Thoracic aorta (tissue), 2 donors: Measurements from ENCODE around the gene SWSAP1. TPM values are rescaled to one million over a fixed set of nuclear protein-coding genes. Genes with fewer than 3 reads are reported as not detected.
"Not testable (repeated sequence)": the region's sequence is repeated elsewhere in the genome, so short reads cannot be mapped to it uniquely, and the experiment has no call there.

ENCODE experiments used
- ATAC-seq: fragments of 150-250 bp; one replicate; pipeline ENCODE4 v1.8.0; 2017; ENCODE audit warnings: low read depth; ENCODE audit not compliant: insufficient number of reproducible peaks, low FRiP score
- DNase-seq: peaks from one replicate; pipeline ENCODE4 v3.0.0-alpha.2; 2020; ENCODE audit warnings: low spot score
- H3K27ac ChIP-seq, 2 donors: fragments of 200-600 bp; sonication (generic); 1 replicate in 1 of 2; 2 replicates in 1 of 2; pipeline ENCODE4 v1.5.1; 2016; ENCODE audit warnings: mild to moderate bottlenecking in 2 of 2, moderate library complexity in 2 of 2
- H3K27me3 ChIP-seq: fragments of 200-600 bp; sonication (generic); replicated peaks from 2 replicates; pipeline ENCODE4 v1.6.0; 2016; ENCODE audit warnings: mild to moderate bottlenecking; ENCODE audit not compliant: insufficient read depth
- H3K36me3 ChIP-seq: fragments of 200-600 bp; sonication (generic); one replicate; pipeline ENCODE4 v1.5.1; 2016
- H3K4me1 ChIP-seq, 2 donors: fragments of 200-600 bp; sonication (generic); 1 replicate in 1 of 2; 2 replicates in 1 of 2; pipeline versions ENCODE4 v1.5.1 to v1.6.0; 2016; ENCODE audit warnings: low read depth in 2 of 2, mild to moderate bottlenecking in 1 of 2; ENCODE audit not compliant: control insufficient read depth in 1 of 2
- H3K4me3 ChIP-seq: fragments of 200-600 bp; sonication (generic); 2 replicates; pipeline ENCODE4 v1.5.1; 2016; ENCODE audit warnings: mild to moderate bottlenecking
- H3K9me3 ChIP-seq: fragments of 200-600 bp; sonication (generic); 2 replicates; pipeline ENCODE4 v1.5.1; 2016
- total RNA-seq, 2 donors: library from RNA; depleted of rRNA; stranded (reverse); fragments of >200 nt; gene quantifications; one replicate each; pipeline versions ENCODE4 v1.1.0 to v1.2.3, GENCODE V29; 2016
- TF ChIP-seq, protein P1 (sequence below): fragments of 200-600 bp; sonication (generic); IDR thresholded peaks from one replicate; pipeline ENCODE4 v1.5.1; 2019; ENCODE audit warnings: antibody characterized with exemption

Gene SWSAP1
- total RNA-seq, 2 donors from 2014 or later, result 1.2 to 1.5 TPM

DNA sequence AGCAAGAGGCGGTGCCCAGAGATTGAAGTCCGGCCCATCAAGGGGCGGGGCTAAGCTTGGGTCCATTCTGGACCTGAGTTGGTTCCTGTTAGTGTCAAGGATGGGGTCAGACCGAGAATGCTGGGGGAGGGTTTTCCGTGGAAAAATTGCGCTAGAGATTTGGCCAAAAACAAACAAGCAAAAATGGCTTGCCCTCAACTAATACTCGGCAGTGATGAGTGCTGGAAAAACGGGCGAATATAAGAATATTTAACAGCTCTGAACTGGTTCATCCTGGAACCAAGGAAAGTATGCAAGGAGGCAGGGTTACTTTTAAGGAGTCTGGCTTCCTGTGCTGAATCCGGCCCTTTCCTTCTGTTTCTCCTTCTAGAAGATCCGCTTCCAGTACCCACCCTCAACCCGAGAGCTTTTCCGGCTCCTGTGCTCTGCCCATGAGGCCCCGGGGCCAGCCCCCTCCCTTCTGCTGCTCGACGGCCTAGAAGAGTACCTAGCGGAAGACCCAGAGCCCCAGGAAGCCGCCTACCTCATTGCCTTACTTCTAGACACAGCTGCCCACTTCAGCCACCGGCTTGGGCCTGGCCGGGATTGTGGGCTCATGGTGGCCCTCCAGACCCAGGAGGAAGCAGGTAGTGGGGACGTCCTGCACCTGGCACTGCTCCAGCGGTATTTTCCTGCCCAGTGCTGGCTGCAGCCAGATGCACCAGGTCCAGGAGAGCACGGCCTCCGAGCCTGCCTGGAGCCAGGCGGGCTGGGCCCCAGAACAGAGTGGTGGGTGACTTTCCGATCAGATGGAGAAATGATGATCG is 880 bp downstream of the SWSAP1 start:
- no peaks in the 10 kb centered on the region for H3K27me3 ChIP-seq
- H3K9me3 ChIP-seq, result no peaks in the 10 kb centered on the region
- DNase-seq, result no peak
- TF ChIP-seq, protein P1, sequence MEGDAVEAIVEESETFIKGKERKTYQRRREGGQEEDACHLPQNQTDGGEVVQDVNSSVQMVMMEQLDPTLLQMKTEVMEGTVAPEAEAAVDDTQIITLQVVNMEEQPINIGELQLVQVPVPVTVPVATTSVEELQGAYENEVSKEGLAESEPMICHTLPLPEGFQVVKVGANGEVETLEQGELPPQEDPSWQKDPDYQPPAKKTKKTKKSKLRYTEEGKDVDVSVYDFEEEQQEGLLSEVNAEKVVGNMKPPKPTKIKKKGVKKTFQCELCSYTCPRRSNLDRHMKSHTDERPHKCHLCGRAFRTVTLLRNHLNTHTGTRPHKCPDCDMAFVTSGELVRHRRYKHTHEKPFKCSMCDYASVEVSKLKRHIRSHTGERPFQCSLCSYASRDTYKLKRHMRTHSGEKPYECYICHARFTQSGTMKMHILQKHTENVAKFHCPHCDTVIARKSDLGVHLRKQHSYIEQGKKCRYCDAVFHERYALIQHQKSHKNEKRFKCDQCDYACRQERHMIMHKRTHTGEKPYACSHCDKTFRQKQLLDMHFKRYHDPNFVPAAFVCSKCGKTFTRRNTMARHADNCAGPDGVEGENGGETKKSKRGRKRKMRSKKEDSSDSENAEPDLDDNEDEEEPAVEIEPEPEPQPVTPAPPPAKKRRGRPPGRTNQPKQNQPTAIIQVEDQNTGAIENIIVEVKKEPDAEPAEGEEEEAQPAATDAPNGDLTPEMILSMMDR, result no peak
- H3K4me1 ChIP-seq, result peaks cover 16 to 53% of the 10 kb centered on the region in 2 donors
- no peaks in the 10 kb centered on the region for H3K36me3 ChIP-seq
- H3K4me3 ChIP-seq, result peak overlapping the region; percentile 74
- H3K27ac ChIP-seq, result peak overlapping the region; percentile 91 to 92
- peak; percentile 0 for ATAC-seq

DNA sequence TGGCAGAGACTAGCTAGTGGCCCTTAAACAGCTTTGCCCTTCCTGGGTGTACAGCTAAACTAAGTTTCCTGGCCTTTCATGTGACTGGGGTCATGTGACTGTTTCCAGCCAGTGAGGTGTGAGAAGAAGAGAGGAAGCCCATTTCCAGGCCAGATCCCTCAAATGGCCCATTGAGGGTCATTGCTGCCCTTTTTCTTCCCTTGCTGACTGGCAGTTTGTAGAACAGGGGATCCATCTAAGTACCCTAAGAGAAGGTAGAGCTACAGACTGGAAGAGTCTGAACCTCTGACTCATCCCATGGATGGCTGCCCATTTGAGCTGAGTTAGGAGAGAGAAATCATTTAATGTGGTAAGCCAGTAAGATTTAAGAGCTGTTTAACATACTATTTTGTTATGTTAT is 2.8 kb downstream of the SWSAP1 start:
- H3K4me1 ChIP-seq, result peaks cover 16 to 66% of the 10 kb centered on the region in 2 donors
- no peaks in the 10 kb centered on the region for H3K36me3 ChIP-seq
- peak overlapping the region; percentile 52 to 58 for H3K27ac ChIP-seq
- no peak overlapping the region for H3K4me3 ChIP-seq
- no peaks in the 10 kb centered on the region for H3K9me3 ChIP-seq
- H3K27me3 ChIP-seq, result no peaks in the 10 kb centered on the region
- TF ChIP-seq, protein P1, result no peak
- ATAC-seq, result no peak
- no peak for DNase-seq

DNA sequence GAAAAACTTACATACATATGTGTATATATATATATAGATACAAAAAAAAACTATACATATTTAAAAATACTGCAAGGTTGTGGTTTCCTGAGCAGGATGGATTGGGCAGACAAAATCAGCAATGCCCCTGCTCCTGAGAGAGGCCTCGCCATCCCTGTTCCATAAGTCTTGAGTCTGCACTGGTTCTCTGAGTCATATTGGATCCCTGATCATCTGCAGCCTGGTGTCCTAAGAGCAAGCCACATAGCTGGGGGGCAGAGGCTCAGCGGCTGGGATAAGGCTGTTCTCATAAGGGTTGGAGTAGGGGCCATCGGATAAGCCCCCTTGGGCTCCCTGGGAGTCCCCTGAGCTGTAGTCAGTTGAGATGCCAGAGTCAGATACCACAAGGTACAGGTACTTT is 3.3 kb downstream of the SWSAP1 start:
- ATAC-seq (no peak), DNase-seq (no peak)
- Histone ChIP-seq H3K36me3 (no peaks in the 10 kb centered on the region), H3K27me3 (no peaks in the 10 kb centered on the region), H3K9me3 (no peaks in the 10 kb centered on the region), H3K27ac (peak overlapping the region in 1 of 2 donors; percentile 42), H3K4me1 (peaks cover 16 to 69% of the 10 kb centered on the region in 2 donors), H3K4me3 (no peak overlapping the region)
- TF ChIP-seq, protein P1, result no peak

DNA sequence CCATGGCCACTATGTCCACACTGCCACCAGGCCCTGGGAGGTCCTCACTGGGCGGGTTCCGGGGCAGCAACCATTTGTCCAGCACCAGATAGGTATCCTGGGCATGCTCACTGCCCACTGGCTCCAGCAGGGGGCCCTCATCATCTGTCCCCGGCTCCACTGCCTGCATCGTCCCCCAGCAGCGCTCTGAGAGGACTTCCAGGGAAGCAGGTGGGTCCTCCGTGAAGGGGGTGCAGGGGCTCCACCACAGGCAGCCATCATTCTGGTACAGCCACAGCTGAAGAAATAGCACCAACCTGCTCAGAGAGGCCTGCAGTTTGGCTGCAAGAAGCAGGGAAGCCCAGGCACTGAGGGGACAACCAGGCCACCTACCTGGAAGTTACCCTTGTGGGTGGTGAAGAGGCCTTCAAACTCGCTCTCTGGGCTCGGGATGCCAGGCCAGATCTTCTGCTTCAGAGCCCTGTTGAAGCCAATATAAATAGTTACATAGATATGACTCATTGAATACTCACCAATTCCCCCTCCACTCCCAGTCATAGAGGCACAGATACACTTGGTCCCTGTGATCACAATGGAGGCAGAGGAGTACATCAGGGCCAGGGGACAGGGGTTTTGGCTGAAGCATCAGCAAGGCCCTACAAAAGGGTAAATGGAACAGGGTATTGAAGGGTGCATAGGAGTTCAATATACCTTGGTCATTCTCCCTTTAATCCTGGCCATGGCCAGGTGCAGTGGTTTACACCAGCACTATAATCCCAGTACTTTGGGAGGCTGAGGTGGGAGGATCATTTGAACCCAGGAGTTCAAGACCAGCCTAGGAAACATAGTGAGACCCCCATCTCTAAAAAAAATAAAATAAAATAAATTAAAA is 4.1 kb downstream of the SWSAP1 start:
- no peaks in the 10 kb centered on the region for H3K9me3 ChIP-seq
- peaks cover 20 to 77% of the 10 kb centered on the region in 2 donors for H3K4me1 ChIP-seq
- no peak for DNase-seq
- TF ChIP-seq, protein P1, result peak; percentile 42
- no peak overlapping the region for H3K4me3 ChIP-seq
- H3K27ac ChIP-seq, result peak overlapping the region in 1 of 2 donors; percentile 42
- no peaks in the 10 kb centered on the region for H3K27me3 ChIP-seq
- H3K36me3 ChIP-seq, result no peaks in the 10 kb centered on the region
- ATAC-seq, result no peak

DNA sequence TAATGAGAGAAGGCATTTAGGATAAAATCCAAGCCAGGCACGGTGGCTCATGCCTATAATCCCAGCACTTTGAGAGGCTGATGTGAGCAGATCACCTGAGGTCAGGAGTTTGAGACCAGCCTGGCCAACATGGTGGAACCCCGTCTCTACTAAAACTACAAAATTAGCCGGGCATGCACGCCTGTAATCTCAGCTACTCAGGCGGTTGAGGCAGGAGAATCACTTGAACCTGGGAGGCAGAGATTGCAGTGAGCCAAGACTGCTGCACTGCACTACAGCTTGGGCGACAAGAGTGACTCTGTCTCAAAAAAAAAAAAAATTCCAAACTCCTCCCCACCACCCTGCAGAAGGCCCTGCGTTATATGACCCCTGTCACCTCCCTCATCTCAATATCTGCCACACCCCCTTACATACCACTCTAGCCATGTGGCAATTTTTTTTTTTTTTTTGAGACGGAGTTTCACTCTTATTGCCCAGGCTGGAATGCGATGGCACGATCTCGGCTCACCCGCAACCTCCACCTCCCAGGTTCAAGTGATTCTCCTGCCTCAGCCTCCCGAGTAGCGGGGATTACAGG is 4.9 kb downstream of the SWSAP1 start:
- H3K36me3 ChIP-seq, H3K4me3 ChIP-seq, DNase-seq, H3K9me3 ChIP-seq, H3K27me3 ChIP-seq, ATAC-seq, H3K27ac ChIP-seq: not testable (repeated sequence)
- peaks cover 23 to 80% of the 10 kb centered on the region in 2 donors for H3K4me1 ChIP-seq
